ENCODE data around the gene PDXK.

PDXK gene

GRCh38 chr21:43703035-43703880, 15.7 kb upstream of the PDXK start:
- no peaks in the 10 kb centered on the region for H3K9me3 ChIP-seq (ENCODE audit: insufficient read depth, low read depth, low read length)
- no peak overlapping the region for H2BK5ac ChIP-seq (ENCODE audit: low read depth, low read length, poor library complexity)
- H3K14ac ChIP-seq (ENCODE audit: low read length), result no peak overlapping the region
- H3K4ac ChIP-seq (ENCODE audit: low read depth, low read length), result no peak overlapping the region
- H3K4me1 ChIP-seq (ENCODE audit: control insufficient read depth in 1 of 2, insufficient read depth in 2 of 2, low read length in 2 of 2), result no peaks in the 10 kb centered on the region
- no peak overlapping the region for H3K23ac ChIP-seq (ENCODE audit: low read length)
- no peak overlapping the region for H3K9ac ChIP-seq (ENCODE audit: low read length)
- no peak overlapping the region for H3K18ac ChIP-seq (ENCODE audit: low read length)
- H4K8ac ChIP-seq (ENCODE audit: low read depth, low read length), result no peak overlapping the region
- no peaks in the 10 kb centered on the region for H3K79me2 ChIP-seq (ENCODE audit: control insufficient read depth, insufficient read depth, low read length, poor library complexity)
- H2BK120ac ChIP-seq (ENCODE audit: insufficient read depth, low read length, poor library complexity), result no peak overlapping the region
- H3K4me3 ChIP-seq (ENCODE audit: low read depth, low read length), result no peak overlapping the region
- no peak overlapping the region for H4K12ac ChIP-seq (ENCODE audit: low read depth, low read length)
- H3K79me1 ChIP-seq (ENCODE audit: low read length), result no peaks in the 10 kb centered on the region
- no peak overlapping the region for H4K91ac ChIP-seq (ENCODE audit: low read depth, low read length)
- H3K27ac ChIP-seq (ENCODE audit: low read depth, low read length), result no peak overlapping the region
- H3K4me2 ChIP-seq (ENCODE audit: low read length), result no peak overlapping the region
- H3K27me3 ChIP-seq (ENCODE audit: insufficient read depth, low read length), result no peaks in the 10 kb centered on the region
- peak in 1 of 2 donors; percentile 24 for DNase-seq
- H3K36me3 ChIP-seq (ENCODE audit: control insufficient read depth in 1 of 2, insufficient read depth in 2 of 2, low read length in 2 of 2), result no peaks in the 10 kb centered on the region
- no peak overlapping the region for H2AFZ ChIP-seq (ENCODE audit: insufficient read depth, low read length, poor library complexity)
- no peak overlapping the region for H2BK12ac ChIP-seq (ENCODE audit: low read length)
- H2AK5ac ChIP-seq (ENCODE audit: low read length), result no peak overlapping the region
- no CpG with 5 or more reads among the region's 29 CpGs for WGBS (ENCODE audit: extremely low coverage, insufficient coverage, insufficient read length)

DNA sequence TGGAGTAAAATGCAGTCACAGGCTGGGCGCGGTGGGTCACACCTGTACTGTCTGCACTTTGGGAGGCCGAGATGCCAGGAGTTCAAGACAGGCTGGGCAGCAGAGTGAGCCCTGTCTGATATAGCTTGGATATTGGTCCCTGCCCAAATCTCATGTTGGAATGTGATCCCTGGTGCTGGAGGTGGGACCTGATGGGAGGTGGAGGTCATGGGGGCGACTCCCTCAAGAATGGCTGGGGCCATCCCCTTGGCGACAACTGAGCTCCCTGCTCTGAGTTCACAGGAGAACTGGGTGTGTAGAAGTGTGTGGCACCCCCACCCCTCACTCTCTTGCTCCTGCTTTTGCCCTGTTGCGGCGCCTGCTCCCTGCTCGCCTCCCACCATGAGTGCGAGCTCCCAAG, 11.5 kb upstream of the PDXK start:
- WGBS (ENCODE audit: extremely low coverage, insufficient coverage, insufficient read length), result no CpG with 5 or more reads among the region's 9 CpGs
- no peak overlapping the region for H2BK12ac ChIP-seq (ENCODE audit: low read length)
- H3K18ac ChIP-seq (ENCODE audit: low read length), result no peak overlapping the region
- H4K8ac ChIP-seq (ENCODE audit: low read depth, low read length), result no peak overlapping the region
- no peak overlapping the region for H3K27ac ChIP-seq (ENCODE audit: low read depth, low read length)
- no peak overlapping the region for H2AFZ ChIP-seq (ENCODE audit: insufficient read depth, low read length, poor library complexity)
- no peak overlapping the region for H3K14ac ChIP-seq (ENCODE audit: low read length)
- no peak overlapping the region for H3K4me3 ChIP-seq (ENCODE audit: low read depth, low read length)
- H3K4me1 ChIP-seq (ENCODE audit: control insufficient read depth in 1 of 2, insufficient read depth in 2 of 2, low read length in 2 of 2), result peaks cover 4% of the 10 kb centered on the region in 2 experiments
- H3K4me2 ChIP-seq (ENCODE audit: low read length), result no peak overlapping the region
- peaks cover 2% of the 10 kb centered on the region for H3K79me1 ChIP-seq (ENCODE audit: low read length)
- H4K91ac ChIP-seq (ENCODE audit: low read depth, low read length), result no peak overlapping the region
- DNase-seq, result no peak
- H3K36me3 ChIP-seq (ENCODE audit: control insufficient read depth in 1 of 2, insufficient read depth in 2 of 2, low read length in 2 of 2), result no peaks in the 10 kb centered on the region
- H4K12ac ChIP-seq (ENCODE audit: low read depth, low read length), result no peak overlapping the region
- no peak overlapping the region for H2AK5ac ChIP-seq (ENCODE audit: low read length)
- H3K79me2 ChIP-seq (ENCODE audit: control insufficient read depth, insufficient read depth, low read length, poor library complexity), result no peaks in the 10 kb centered on the region
- H3K27me3 ChIP-seq (ENCODE audit: insufficient read depth, low read length), result no peaks in the 10 kb centered on the region
- no peak overlapping the region for H2BK120ac ChIP-seq (ENCODE audit: insufficient read depth, low read length, poor library complexity)
- H2BK5ac ChIP-seq (ENCODE audit: low read depth, low read length, poor library complexity), result no peak overlapping the region
- no peak overlapping the region for H3K9ac ChIP-seq (ENCODE audit: low read length)
- H3K9me3 ChIP-seq (ENCODE audit: insufficient read depth, low read depth, low read length), result no peaks in the 10 kb centered on the region
- H3K23ac ChIP-seq (ENCODE audit: low read length), result no peak overlapping the region
- H3K4ac ChIP-seq (ENCODE audit: low read depth, low read length), result no peak overlapping the region

GRCh38 chr21:43708745-43709381, 10.1 kb upstream of the PDXK start:
- Histone ChIP-seq H3K4me2 (ENCODE audit: low read length) (no peak overlapping the region), H4K12ac (ENCODE audit: low read depth, low read length) (no peak overlapping the region), H2BK120ac (ENCODE audit: insufficient read depth, low read length, poor library complexity) (no peak overlapping the region), H3K27ac (ENCODE audit: low read depth, low read length) (no peak overlapping the region), H2AK5ac (ENCODE audit: low read length) (no peak overlapping the region), H3K36me3 (ENCODE audit: control insufficient read depth in 1 of 2, insufficient read depth in 2 of 2, low read length in 2 of 2) (no peaks in the 10 kb centered on the region), H3K9ac (ENCODE audit: low read length) (no peak overlapping the region), H3K14ac (ENCODE audit: low read length) (no peak overlapping the region), H3K4me3 (ENCODE audit: low read depth, low read length) (no peak overlapping the region), H3K23ac (ENCODE audit: low read length) (no peak overlapping the region), H3K79me1 (ENCODE audit: low read length) (peaks cover 4% of the 10 kb centered on the region), H3K4ac (ENCODE audit: low read depth, low read length) (no peak overlapping the region), H4K91ac (ENCODE audit: low read depth, low read length) (no peak overlapping the region), H3K18ac (ENCODE audit: low read length) (no peak overlapping the region), H2BK12ac (ENCODE audit: low read length) (no peak overlapping the region), H3K79me2 (ENCODE audit: control insufficient read depth, insufficient read depth, low read length, poor library complexity) (no peaks in the 10 kb centered on the region), H2BK5ac (ENCODE audit: low read depth, low read length, poor library complexity) (no peak overlapping the region), H3K9me3 (ENCODE audit: insufficient read depth, low read depth, low read length) (no peaks in the 10 kb centered on the region), H3K27me3 (ENCODE audit: insufficient read depth, low read length) (no peaks in the 10 kb centered on the region), H4K8ac (ENCODE audit: low read depth, low read length) (no peak overlapping the region), H2AFZ (ENCODE audit: insufficient read depth, low read length, poor library complexity) (no peak overlapping the region), H3K4me1 (ENCODE audit: control insufficient read depth in 1 of 2, insufficient read depth in 2 of 2, low read length in 2 of 2) (peaks cover 4 to 7% of the 10 kb centered on the region in 2 experiments)
- peak in 1 of 2 donors; percentile 59 for DNase-seq
- no CpG with 5 or more reads among the region's 13 CpGs for WGBS (ENCODE audit: extremely low coverage, insufficient coverage, insufficient read length)

DNA sequence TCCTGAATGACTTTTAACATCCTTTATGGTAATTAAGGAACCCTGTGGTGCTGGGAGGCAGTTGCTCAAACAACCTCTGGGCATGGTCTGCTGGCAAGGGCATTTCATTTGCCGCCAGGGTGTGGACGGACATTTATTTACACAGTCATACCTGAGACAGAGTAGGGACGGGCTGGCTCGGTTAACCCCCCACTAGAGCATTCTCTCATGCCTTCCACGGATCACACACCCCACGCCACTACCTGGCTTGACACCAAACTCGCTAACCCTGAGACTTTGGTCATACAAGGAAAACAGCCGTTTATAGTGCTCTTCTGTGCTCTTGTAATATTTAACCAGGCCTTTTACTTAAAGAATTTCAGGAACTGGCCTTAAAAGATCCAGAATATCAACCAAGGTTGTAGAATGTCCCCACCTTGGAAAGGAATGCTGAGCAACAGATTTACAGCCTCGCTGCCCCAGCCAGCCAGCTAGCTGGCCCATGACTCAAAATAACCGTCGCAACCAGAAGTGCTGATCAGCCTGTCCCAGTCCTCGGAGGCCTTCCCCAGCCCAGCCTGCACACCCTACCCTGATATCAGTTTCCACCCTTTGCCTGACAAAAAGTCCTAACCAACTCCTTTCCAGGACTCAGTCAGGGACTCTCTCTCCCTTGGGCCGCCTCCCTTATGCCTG, 6.5 kb upstream of the PDXK start:
- no peak overlapping the region for H2AFZ ChIP-seq (ENCODE audit: insufficient read depth, low read length, poor library complexity)
- H2BK5ac ChIP-seq (ENCODE audit: low read depth, low read length, poor library complexity), result no peak overlapping the region
- no peaks in the 10 kb centered on the region for H3K79me2 ChIP-seq (ENCODE audit: control insufficient read depth, insufficient read depth, low read length, poor library complexity)
- peaks cover 4 to 7% of the 10 kb centered on the region in 2 experiments for H3K4me1 ChIP-seq (ENCODE audit: control insufficient read depth in 1 of 2, insufficient read depth in 2 of 2, low read length in 2 of 2)
- H3K36me3 ChIP-seq (ENCODE audit: control insufficient read depth in 1 of 2, insufficient read depth in 2 of 2, low read length in 2 of 2), result no peaks in the 10 kb centered on the region
- H3K27me3 ChIP-seq (ENCODE audit: insufficient read depth, low read length), result no peaks in the 10 kb centered on the region
- WGBS (ENCODE audit: extremely low coverage, insufficient coverage, insufficient read length), result no CpG with 5 or more reads among the region's 13 CpGs
- peak overlapping the region; percentile 26 for H3K4me2 ChIP-seq (ENCODE audit: low read length)
- H4K91ac ChIP-seq (ENCODE audit: low read depth, low read length), result peak overlapping the region; percentile 16
- H3K27ac ChIP-seq (ENCODE audit: low read depth, low read length), result peak overlapping the region; percentile 57
- no peak overlapping the region for H3K4me3 ChIP-seq (ENCODE audit: low read depth, low read length)
- H3K4ac ChIP-seq (ENCODE audit: low read depth, low read length), result no peak overlapping the region
- H3K9ac ChIP-seq (ENCODE audit: low read length), result no peak overlapping the region
- peak; percentile 97 for DNase-seq
- no peaks in the 10 kb centered on the region for H3K9me3 ChIP-seq (ENCODE audit: insufficient read depth, low read depth, low read length)
- H4K12ac ChIP-seq (ENCODE audit: low read depth, low read length), result no peak overlapping the region
- H2BK120ac ChIP-seq (ENCODE audit: insufficient read depth, low read length, poor library complexity), result peak overlapping the region; percentile 20
- peaks cover 4% of the 10 kb centered on the region for H3K79me1 ChIP-seq (ENCODE audit: low read length)
- H3K18ac ChIP-seq (ENCODE audit: low read length), result no peak overlapping the region
- H2BK12ac ChIP-seq (ENCODE audit: low read length), result peak overlapping the region; percentile 12
- H4K8ac ChIP-seq (ENCODE audit: low read depth, low read length), result peak overlapping the region; percentile 21
- H3K23ac ChIP-seq (ENCODE audit: low read length), result no peak overlapping the region
- peak overlapping the region; percentile 18 for H3K14ac ChIP-seq (ENCODE audit: low read length)
- no peak overlapping the region for H2AK5ac ChIP-seq (ENCODE audit: low read length)
